HG03521 (cell line): ENCODE measurements around the gene LAMA3.

Experiments used
- ATAC-seq: cut with Tn5 transposase; IDR thresholded peaks from one replicate; pipeline ENCODE4 v1.9.1; 2021; ENCODE audit warnings: mild to moderate bottlenecking, moderate library complexity; ENCODE audit not compliant: unreplicated experiment

The LAMA3 gene, protein sequence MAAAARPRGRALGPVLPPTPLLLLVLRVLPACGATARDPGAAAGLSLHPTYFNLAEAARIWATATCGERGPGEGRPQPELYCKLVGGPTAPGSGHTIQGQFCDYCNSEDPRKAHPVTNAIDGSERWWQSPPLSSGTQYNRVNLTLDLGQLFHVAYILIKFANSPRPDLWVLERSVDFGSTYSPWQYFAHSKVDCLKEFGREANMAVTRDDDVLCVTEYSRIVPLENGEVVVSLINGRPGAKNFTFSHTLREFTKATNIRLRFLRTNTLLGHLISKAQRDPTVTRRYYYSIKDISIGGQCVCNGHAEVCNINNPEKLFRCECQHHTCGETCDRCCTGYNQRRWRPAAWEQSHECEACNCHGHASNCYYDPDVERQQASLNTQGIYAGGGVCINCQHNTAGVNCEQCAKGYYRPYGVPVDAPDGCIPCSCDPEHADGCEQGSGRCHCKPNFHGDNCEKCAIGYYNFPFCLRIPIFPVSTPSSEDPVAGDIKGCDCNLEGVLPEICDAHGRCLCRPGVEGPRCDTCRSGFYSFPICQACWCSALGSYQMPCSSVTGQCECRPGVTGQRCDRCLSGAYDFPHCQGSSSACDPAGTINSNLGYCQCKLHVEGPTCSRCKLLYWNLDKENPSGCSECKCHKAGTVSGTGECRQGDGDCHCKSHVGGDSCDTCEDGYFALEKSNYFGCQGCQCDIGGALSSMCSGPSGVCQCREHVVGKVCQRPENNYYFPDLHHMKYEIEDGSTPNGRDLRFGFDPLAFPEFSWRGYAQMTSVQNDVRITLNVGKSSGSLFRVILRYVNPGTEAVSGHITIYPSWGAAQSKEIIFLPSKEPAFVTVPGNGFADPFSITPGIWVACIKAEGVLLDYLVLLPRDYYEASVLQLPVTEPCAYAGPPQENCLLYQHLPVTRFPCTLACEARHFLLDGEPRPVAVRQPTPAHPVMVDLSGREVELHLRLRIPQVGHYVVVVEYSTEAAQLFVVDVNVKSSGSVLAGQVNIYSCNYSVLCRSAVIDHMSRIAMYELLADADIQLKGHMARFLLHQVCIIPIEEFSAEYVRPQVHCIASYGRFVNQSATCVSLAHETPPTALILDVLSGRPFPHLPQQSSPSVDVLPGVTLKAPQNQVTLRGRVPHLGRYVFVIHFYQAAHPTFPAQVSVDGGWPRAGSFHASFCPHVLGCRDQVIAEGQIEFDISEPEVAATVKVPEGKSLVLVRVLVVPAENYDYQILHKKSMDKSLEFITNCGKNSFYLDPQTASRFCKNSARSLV (N-terminal part only)

DNA sequence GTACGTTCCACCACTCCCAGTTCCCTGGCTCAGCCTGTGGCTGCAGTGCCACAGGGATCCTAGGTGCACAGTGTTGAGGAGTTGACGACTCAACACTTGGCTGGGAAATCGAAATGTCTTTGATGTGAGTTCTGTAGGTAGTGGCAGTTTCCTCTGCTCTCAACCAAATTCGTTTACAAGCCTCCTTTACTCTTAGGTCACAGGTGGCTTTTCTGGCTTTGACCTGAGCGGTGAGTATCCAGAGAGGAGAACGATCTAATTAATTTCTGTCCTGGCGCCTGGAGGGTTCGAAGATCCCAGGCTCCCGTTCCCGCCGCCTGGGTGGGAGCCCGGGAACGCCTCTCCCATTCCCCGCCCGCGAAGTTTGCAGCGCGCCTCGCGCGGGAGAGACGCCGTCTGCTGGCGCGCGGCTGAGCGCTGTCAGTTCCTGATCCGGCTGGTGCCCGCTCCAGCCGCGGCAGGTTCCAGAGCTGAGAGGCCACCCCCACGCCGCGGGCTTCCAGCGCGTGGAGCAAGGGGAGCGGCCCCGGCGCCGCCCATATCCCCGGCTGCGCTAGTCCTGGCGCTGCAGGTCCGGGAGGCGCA, at the start of gene LAMA3:
Gene LAMA3, plus strand, starts transcription at position 423 of the 585 bp plus-strand sequence. CDS start 231 bp downstream, outside the sequence.
- no peak for ATAC-seq

DNA sequence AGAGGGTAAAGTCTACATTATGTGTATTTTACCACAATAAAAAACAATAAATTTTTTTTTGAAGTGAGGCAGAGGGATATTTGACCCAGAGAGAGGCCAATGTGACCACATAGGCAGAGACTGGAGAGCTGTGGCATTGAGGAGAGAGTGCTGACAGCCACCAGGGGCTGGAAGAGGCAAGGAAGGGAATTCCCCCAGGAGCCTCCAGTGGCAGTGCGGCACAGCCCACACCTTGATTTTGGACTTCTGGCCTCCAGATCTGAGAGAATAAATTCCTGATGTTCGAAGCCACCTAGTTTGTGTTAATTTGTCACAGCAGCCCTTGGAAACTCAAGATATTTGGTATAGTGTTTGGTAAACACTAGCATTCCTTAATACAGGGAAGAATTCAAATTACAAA, 49.2 kb upstream of the LAMA3 start:
- ATAC-seq, result no peak

DNA sequence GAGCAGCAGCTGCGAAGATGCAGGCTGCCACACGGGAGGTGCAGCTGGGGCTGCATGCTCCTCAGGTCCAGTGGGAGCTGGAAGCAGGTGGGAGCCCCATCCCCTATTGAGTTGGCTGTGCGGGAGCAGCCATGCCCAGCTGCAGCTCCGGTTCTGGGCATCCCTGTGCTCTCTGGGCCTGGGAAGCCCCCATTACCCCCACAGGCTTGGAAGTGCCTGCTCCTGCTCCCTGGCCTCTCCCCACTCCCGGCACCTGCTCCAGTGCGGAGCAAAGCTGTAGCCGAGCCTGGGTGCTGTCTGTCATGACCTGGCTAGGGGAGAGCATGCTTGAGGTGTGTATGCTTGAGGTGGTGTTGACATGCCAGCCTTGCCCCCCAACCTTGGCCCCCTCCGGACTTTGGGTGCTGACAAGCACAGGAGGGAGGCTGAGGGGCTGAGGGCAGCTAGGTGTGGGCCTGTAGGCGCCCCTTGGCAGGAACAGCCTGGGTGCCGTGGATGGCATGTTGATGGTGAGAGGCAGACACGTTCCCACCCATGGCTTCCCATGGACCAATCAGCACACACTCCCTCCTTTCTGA, 48.0 kb upstream of the LAMA3 start:
- no peak for ATAC-seq

DNA sequence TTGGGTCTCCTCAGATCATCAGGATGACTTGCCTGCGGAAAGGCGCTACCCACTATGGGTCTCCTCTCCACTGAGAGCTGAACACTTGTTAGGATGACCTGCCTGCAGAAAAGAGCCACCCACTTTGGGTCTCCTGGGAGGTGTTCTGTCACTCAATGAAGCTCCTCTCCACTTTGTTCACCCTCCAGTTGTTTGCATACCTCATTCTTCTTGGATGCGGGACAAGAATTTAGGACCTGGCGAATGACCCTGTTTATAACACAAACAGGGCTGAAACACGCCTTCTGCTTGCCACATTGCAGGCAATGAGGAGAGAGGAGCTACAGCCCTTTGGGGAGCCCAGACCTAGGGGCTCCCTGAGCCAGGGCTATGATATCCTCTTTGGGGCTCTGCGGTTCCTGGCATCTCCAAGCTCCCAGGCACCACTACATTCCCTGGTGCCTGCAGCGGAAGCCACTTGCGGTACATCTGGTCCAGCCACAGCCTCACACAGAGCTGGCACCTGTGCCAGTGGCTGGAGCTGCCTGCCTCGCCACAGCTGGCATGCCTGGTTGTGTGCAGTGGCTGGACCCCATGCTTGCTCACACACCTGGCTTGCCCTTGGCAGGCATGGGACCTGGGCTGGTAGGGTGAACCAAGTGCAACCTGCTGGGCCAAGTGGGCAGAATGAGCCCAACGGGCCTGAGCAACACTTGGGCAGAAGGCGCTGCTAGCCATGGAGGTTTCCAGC, 47.2 kb upstream of the LAMA3 start:
- no peak for ATAC-seq

DNA sequence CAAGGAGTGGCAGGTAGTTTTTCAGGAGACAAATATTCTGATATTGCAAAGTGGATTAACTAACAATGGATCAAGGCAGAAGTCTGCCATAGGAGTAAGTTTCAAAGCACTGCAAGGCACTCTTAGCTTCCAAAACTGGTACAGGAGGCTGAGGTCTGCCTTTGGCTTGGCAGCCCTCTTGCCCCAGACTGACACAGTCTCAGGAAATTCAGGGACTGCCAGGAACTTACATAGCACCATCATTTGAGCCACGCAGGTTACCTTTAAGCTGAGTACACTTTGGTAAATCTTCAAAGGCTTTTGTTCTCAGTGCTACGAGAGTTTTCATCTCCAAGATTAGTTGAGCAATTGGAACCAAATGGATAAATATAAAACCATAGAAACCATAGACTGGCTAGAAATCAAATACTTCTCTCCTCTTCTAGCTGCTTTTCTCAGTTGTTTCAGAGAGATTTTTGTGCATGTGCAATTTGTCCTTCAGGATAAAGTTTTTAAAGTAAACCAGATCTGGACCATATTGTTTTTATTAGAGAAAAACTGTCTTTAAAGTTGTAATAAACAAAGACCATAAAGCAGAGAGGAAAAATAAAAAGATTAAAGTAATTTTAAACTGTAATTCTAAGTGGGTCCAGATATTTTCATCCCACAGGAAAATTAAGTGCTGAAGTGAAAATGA, 45.3 kb upstream of the LAMA3 start:
- no peak for ATAC-seq

DNA sequence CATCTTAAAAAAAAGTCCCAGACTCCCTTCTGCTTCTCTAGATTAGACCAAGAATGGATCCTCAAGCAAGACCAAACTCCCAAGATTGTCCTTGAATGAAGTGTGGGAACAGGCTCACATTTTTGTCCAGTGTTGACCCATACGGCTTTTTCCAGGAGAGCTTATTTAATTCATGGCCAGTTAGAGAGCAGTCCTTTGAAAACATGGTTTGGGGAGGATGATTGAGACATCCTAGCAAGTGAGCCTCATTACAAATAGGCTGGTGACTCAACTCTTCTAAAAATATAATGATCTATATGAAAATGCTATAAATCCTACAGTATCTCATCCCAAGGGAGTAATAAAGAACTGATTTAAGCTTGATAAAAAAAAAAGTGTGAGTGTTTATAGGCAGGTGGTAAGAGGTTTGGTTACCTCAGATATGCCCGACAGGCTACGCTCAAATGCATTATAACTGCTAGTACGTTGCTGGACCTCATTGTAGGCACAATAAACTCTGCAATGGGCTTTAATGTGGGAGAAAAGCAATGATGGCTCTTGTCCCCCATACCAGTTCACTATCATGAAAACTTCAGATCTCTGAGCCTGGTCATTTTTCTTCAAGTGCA, 43.6 kb upstream of the LAMA3 start:
- ATAC-seq, result no peak

DNA sequence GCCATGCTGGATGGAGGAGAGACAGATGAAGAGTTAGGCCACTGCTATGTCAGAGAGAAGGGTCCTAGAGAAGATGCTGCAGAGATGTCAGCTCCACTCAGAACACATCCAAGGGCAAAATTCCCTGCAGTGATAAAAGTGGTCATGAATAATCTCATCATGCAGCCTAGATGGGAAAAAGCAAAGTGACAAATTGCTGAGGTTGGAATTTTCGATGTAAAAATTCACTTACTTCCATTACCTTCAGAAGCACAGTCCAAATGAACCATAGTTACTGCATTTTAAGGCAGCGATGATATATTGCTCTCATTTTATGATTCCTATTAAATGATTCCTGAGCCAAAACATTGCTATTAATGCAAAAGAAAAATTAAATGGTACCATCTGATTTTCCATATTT, 43.0 kb upstream of the LAMA3 start:
- ATAC-seq, result no peak

DNA sequence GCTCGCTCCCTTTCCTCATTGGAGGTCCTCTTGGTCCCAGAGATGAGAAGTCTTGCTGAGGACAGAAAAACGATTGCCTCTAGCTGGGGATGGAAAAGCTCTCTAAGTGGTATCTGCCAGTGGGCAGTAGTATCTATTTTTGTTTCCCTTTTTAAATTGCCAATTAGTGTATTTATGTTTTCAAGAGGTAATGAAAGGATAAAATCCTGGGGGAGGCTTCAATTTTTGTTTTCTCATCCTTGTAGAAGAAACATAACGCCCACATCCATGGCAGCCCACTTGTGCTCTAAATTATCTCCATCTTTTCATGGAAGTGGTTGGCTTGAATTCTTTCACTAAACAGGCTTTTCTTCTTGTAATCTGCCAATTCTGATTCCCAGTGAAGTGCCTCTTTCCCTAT, 40.8 kb upstream of the LAMA3 start:
- ATAC-seq, result no peak

DNA sequence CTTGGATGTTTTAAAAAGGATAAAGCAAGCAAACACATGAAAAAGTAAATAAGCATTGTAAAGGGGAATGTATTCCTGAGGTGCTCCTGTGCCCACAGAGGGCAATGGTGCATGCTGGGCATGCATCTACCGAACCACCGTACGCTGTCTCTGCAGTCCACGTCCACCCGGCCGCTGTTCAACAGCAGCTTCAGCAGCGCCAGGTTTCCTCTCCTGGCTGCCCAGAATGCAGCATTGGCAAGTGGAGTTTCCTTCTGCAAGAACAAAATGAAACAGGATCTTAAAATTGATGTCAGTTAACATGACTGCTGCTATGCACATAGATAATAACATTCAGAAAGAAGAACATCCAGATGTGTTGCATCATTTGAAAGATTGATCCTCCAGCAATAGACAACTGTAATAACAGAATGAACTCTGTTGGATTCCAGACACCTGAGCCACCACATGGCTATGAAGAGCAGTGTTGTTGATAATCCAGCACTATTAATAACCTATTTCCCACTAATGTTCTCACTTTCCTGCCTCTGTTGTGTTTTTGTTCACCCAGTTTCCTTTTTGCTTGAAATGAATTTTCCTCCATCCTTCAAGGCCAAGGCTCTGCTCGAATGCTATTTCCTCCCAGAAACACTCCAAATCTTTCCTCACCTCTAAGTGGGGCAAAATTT, 40.2 kb upstream of the LAMA3 start:
- ATAC-seq, result no peak

DNA sequence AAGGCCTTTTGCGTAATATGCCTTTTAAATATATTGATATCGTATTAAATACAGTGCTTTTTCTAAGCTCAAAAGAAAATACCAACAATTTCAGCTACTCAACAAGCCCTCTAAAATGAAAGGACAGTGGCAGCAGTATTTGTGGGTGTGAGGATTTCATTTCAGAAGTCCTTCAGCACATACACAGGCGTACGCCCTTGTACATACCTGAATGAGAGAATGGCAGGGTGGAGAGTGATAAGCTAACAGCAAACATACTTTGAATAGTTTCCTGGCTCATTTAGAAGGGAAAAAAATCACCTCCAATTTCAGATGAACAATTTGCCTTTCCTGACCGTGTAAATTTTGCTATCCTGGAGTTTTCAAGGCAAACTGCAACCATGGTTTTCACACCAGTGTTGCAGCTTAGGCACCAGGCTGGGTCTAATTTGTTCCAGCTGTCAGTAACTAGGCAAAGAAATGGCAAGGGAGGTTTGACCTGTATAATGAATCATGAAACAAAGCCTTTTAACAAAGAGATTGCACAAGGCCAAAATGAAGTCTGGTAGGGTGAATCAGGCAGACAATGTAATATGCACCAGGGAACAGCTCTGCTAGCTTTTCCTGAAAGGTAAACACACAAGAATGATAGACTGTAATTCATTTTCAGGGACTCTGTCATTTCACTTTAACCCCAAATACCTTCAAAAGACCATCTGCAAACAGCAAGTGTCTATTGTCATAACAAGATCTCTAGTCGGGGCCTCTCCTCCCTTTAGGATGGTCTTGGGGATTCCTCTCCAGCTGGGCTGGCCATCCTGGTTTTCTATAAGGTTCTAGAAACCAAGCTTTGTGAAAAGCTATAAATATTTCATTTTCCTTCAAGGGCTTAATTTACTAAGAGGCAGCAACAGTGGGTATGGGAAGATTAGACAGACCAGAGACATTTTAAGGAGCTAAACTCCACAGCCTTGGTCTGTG, 38.0 kb upstream of the LAMA3 start:
- no peak for ATAC-seq

DNA sequence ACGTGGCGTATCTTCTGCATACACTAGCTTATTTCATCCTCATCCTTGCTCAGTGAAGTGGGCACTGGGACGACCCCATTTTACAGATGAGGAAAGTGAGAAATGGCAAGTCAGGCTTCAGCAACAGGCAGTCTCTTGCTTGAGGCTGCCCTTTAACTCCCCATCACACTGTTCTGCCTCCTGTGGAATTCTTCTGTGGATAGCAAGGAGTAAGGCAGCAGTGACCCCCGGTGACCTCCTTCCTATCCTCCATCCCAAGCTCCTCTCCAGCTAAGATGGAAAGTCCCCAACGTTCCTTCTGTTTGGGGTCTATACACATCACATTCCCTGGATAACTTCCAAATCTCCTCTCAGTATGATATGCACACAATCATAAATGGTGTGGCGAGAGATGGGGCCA, 37.0 kb upstream of the LAMA3 start:
- no peak for ATAC-seq

DNA sequence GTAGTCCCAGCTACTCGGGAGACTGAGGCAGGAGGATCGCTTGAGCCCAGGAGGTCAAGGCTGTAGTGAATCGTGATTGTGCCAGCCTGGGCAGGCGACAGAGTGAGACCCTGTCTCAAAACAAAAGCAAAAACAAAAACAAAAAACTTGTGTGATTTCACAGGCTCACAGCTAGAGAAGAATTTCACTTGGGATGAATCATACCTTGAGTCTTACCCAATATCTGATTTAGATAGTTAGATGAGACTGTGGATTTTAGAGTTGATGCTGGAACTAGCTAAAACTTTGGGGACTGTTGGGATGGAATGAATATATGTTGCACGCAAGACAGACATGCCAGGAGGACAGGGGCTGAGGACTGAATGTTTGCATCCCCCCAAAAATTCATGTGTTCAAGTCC, 31.0 kb upstream of the LAMA3 start:
- ATAC-seq, result no peak

DNA sequence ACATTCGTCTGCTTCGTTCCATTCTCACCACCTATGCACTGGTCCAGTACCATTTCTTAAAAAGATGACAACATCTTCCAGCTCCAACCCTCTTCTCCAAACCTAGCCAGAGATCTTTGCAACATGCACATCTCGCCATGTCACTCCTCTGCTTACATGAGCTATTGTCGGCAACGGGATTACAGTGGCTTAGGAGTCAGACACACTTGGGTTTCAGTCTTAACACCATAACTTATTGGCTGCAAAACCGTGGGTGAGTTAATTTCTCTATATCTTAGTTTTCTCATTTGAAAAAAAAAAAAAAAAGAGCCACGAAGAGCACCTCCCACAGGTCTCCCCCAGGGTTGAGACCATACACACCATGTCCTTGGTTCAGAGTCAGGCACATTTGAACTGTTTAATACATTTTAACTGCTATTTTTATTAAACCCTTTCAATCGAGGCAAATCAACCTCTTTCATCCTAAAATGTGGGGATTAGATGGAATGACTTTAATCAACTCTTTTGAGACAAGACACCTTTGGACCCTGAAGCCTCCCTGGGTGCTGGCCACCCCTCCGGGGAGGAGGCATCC, 27.4 kb upstream of the LAMA3 start:
- ATAC-seq, result no peak

DNA sequence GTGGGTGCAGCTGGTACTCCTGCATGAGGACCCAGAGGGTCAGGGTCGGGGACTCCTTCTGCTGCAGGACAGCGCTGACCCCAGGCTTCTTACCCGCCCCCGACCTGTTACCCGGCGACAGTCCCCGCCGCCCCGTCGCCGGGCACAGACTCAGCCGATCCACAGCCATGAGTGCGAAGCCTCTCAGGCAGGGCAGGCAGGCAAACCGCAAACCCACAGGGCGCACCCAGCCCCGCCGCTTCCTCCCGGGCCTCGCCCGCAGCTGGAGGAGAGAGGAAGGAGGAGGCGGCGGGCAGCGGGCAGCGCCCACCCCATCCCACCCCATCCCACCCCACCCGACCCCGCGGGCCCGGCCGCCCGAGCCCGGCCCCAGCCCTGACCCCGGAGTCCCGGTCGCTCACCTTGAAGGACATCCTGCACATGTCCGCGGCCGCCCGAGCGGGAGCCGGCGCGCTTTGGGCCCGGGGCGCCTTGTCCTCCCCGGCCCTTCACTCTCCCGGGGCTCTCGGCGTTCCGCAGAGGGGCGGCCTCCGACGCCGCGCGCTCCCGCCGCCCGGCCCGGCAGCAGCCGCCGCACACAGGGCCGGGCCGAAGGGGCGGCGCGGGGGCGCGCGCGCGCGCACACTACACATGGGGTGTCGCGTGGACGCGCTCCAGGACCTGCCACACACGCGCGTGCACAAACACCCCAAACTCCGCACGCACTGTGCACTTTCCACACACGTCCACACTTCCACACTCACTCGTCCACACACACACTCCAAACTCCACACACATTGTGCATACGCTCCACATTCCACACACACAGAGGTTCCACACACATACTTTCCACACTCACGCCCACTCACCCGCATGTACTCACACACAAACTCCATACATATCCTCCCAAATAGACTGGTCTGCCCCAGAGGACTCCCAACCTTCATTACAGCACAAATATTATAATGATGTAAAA, 26.7 kb upstream of the LAMA3 start, which contains the start of gene ANKRD29:
Gene ANKRD29, minus strand, starts transcription at position 603 of the 955 bp plus-strand sequence. Its CDS starts 181 bp downstream, at position 422.
- ATAC-seq, result no peak

DNA sequence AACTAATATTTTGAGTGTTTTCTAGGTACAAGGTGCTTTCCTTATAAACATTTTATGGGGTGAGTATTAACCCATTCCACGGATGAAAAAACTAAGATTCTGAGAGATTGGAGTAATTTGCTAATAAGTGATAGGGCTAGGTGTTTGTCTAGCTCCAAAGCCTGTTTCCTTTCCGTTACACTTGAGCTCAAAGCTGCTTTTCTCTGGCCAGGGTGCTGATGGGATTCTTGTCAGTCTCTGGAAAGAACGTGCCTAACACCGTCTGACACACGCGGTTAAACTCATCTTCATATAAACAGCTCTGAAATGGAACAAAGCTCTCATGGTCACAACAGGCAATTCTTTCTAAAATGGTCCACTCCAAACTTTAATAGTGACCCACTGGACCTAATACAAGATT, 24.6 kb upstream of the LAMA3 start:
- ATAC-seq, result no peak

DNA sequence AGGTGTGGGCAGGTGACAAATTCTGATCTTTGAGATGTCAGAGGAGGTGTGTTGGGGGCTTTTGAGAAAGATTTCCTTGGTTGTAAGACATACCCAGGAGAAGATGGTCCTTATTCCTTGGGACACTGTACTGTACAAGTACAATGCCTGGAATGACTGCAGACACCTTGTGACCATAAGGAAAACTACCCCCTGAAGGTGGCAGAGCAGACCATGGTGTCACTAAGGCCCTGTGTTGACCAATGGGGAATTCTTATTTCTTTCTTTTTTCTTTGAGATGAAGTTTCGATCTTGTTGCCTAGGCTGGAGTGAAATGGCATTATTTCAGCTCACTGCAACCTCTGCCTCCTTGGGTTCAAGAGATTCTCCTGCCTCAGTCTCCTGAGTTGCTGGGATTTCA, 22.1 kb upstream of the LAMA3 start:
- ATAC-seq, result no peak
